K562 (cell line): ENCODE measurements around the gene TAF11L12. TPM values are rescaled to one million over a fixed set of nuclear protein-coding genes. Genes with fewer than 3 reads are reported as not detected.
"Not testable (repeated sequence)": the region's sequence is repeated elsewhere in the genome, so short reads cannot be mapped to it uniquely, and the experiment has no call there.

Source experiments
- ATAC-seq: fragments of 200-7000 bp; cut with Tn5 transposase; 3 replicates; pipeline ENCODE4 v1.9.1; 2020; ENCODE audit warnings: moderate library complexity
- BruUV-seq: library from RNA; stranded (reverse); fragments of 400-500 nt; replicated peaks from 2 replicates; lab custom pipeline; 2021; lab: Mats Ljungman, UMichigan
- CTCF ChIA-PET: fragments of 300-600 bp; formaldehyde crosslinking; extraction: SDS; loops from one replicate; lab custom pipeline; 2021; ENCODE audit warnings: low intra/inter-chr PET ratio; lab: Yijun Ruan, JAX
- POLR2A ChIA-PET: fragments of 300-600, 350-650 bp; sonication (Branson Sonifier 250); formaldehyde crosslinking; extraction: SDS; loops from one replicate; lab custom pipeline; 2021; ENCODE audit warnings: antibody characterized with exemption, inconsistent platforms; lab: Yijun Ruan, JAX
- DNase-seq, 4 experiments: peaks; one replicate each; pipeline versions ENCODE4 v3.0.0 to v3.0.0-alpha.2; 2011 to 2018; ENCODE audit warnings: low spot score in 3 of 4, mixed read lengths in 3 of 4; ENCODE audit errors: extremely low read depth in 1 of 4
- FAIRE-seq: peaks from 2 replicates; lab custom pipeline; 2011; peaks lifted over from hg19 to GRCh38; lab: Jason Lieb, UNC
- H2AFZ ChIP-seq: 2 replicates; pipeline ENCODE4 v1.6.0; 2011; ENCODE audit warnings: low read depth, low read length, control low read depth, inconsistent platforms
- H3K27ac ChIP-seq: fragments of 200-600 bp; 3 replicates; pipeline ENCODE4 v1.8.0; 2011; ENCODE audit warnings: low read depth, mild to moderate bottlenecking, control low read depth, inconsistent platforms, low read length, moderate library complexity, mixed read lengths; ENCODE audit errors: extremely low read depth
- H3K27me3 ChIP-seq, 2 experiments: fragments of 300-600 bp in 1 of 2; 2 replicates in 1 of 2; 3 replicates in 1 of 2; pipeline versions ENCODE4 v1.6.0 to v1.8.0; 2011; ENCODE audit warnings: inconsistent platforms in 2 of 2, low read length in 2 of 2, mild to moderate bottlenecking in 1 of 2, mixed read lengths in 1 of 2, moderate library complexity in 1 of 2; ENCODE audit not compliant: control insufficient read depth in 2 of 2, insufficient read depth in 2 of 2
- H3K36me3 ChIP-seq: fragments of 300-600 bp; 3 replicates; pipeline ENCODE4 v1.8.0; 2011; ENCODE audit warnings: mild to moderate bottlenecking, low read length, inconsistent platforms; ENCODE audit not compliant: control insufficient read depth, insufficient read depth
- H3K4me1 ChIP-seq, 2 experiments: fragments of 200-600 bp in 1 of 2; replicated peaks in 1 of 2; 2 replicates in 1 of 2; 3 replicates in 1 of 2; pipeline versions ENCODE4 v1.5.1 to v1.8.0; 2011; ENCODE audit warnings: inconsistent platforms in 2 of 2, low read length in 2 of 2, mild to moderate bottlenecking in 1 of 2, mixed read lengths in 1 of 2, moderate library complexity in 1 of 2; ENCODE audit not compliant: control insufficient read depth in 2 of 2, insufficient read depth in 2 of 2
- H3K4me2 ChIP-seq: 2 replicates; pipeline ENCODE4 v1.6.1; 2011; ENCODE audit warnings: low read length, control low read depth, inconsistent platforms, mixed read lengths; ENCODE audit not compliant: insufficient read depth
- H3K4me3 ChIP-seq: fragments of 200-600 bp; sonication (generic), shearing (Covaris generic); 2 replicates; pipeline ENCODE4 v1.5.1; 2016; ENCODE audit warnings: control low read depth, inconsistent platforms
- H3K79me2 ChIP-seq: fragments of 200-600 bp; 3 replicates; pipeline ENCODE4 v1.8.0; 2011; ENCODE audit warnings: low read length, inconsistent platforms; ENCODE audit not compliant: control insufficient read depth, insufficient read depth
- H3K9ac ChIP-seq, 2 experiments: 2 replicates each; pipeline versions ENCODE4 v1.6.0 to v1.6.1; 2011; ENCODE audit warnings: low read depth in 2 of 2, low read length in 2 of 2, control low read depth in 1 of 2, inconsistent platforms in 1 of 2, mild to moderate bottlenecking in 1 of 2, mixed read lengths in 1 of 2; ENCODE audit not compliant: insufficient read depth in 1 of 2
- H3K9me1 ChIP-seq: one replicate; pipeline ENCODE4 v1.6.0; 2011; ENCODE audit warnings: inconsistent platforms, mild to moderate bottlenecking, low read length, moderate library complexity; ENCODE audit not compliant: control insufficient read depth, insufficient read depth
- H3K9me3 ChIP-seq: replicated peaks from 2 replicates; pipeline ENCODE4 v1.5.1; 2011; ENCODE audit warnings: low read depth, low read length, inconsistent platforms; ENCODE audit not compliant: control insufficient read depth, insufficient read depth
- H4K20me1 ChIP-seq: replicated peaks from 2 replicates; pipeline ENCODE4 v1.6.1; 2011; ENCODE audit warnings: low read length, inconsistent platforms, mixed read lengths; ENCODE audit not compliant: control insufficient read depth, insufficient read depth
- POLR2AphosphoS2 ChIP-seq: IDR thresholded peaks from 2 replicates; pipeline ENCODE4 v1.6.1; 2012; ENCODE audit warnings: low read length, improper control_type of control experiment
- TARDBP ChIP-seq: fragments of 450-650 bp; IDR thresholded peaks from 2 replicates; pipeline ENCODE4 v1.6.1; 2016
- ZNF146 ChIP-seq: IDR thresholded peaks from one replicate; pipeline ENCODE4 v1.6.1; 2018; ENCODE audit warnings: missing compliant biosample characterization; ENCODE audit not compliant: unreplicated experiment
- WGBS: fragments of 100-300 bp; shearing (Covaris generic); methylation state at CpG from one replicate; pipeline ENCODE4 v1.1.6; 2016; ENCODE audit warnings: low coverage, mixed read lengths; ENCODE audit not compliant: insufficient coverage; ENCODE audit errors: missing lambda C conversion rate; 5-methylcytosine and 5-hydroxymethylcytosine counted together
- in situ Hi-C: fragments of 300-500 bp; cut with MboI; formaldehyde crosslinking; loops from 4 replicates; pipeline ENCODE4 v1.15.0; 2018; ENCODE audit warnings: inconsistent platforms, mixed read lengths
- intact Hi-C: fragments of 100-400 bp; cut with micrococcal nuclease; formaldehyde crosslinking; loops from 2 replicates; pipeline ENCODE4 v1.14.2; 2022
- polyA plus RNA-seq, 8 experiments: library from polyadenylated mRNA; depleted of rRNA in 4 of 8; stranded (reverse) in 5 of 8; unstranded in 3 of 8; fragments of >200 nt; fragmentation: Nextera tagmentation in 2 of 8; fragmentation: Illumina TruSeq in 1 of 8; extraction: Ambion mirVana in 2 of 8; extraction: Trizol in 1 of 8; gene quantifications; 2 replicates each; pipeline versions ENCODE4 v1.2.1 to v1.2.3, GENCODE V29; 2011 to 2014; ENCODE audit warnings: inconsistent platforms in 1 of 8, missing spikeins in 1 of 8
- total RNA-seq, 7 experiments: library from RNA; depleted of rRNA in 6 of 7; stranded (reverse); fragments of >200 nt in 6 of 7; fragmentation: Illumina TruSeq in 2 of 7; extraction: Trizol in 2 of 7; gene quantifications; 2 replicates each; pipeline versions ENCODE4 v1.2.1 to v1.2.3, GENCODE V29; 2011 to 2021; ENCODE audit warnings: low replicate concordance in 1 of 7
- TF ChIP-seq, protein P1 (sequence below): fragments of 250-450 bp; sonication (Bioruptor Pico); IDR thresholded peaks from 2 replicates; pipeline ENCODE4 v1.5.0; 2020; ENCODE audit warnings: mild to moderate bottlenecking, borderline replicate concordance

TAF11L12 gene
- total and polyA plus RNA-seq, 9 of the 15 experiments (the other 6 are each of a cell fraction or from before 2014, with no cell fraction given), result not detected

GRCh38 chr5:17604951-17605350 lies 5.2 kb upstream of the TAF11L12 start (continued):
- TF ChIP-seq, protein P1, sequence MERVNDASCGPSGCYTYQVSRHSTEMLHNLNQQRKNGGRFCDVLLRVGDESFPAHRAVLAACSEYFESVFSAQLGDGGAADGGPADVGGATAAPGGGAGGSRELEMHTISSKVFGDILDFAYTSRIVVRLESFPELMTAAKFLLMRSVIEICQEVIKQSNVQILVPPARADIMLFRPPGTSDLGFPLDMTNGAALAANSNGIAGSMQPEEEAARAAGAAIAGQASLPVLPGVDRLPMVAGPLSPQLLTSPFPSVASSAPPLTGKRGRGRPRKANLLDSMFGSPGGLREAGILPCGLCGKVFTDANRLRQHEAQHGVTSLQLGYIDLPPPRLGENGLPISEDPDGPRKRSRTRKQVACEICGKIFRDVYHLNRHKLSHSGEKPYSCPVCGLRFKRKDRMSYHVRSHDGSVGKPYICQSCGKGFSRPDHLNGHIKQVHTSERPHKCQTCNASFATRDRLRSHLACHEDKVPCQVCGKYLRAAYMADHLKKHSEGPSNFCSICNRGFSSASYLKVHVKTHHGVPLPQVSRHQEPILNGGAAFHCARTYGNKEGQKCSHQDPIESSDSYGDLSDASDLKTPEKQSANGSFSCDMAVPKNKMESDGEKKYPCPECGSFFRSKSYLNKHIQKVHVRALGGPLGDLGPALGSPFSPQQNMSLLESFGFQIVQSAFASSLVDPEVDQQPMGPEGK (CRISPR knock-in tag), result no peak
- no peak for TF ChIP-seq TARDBP
- no peak for TF ChIP-seq POLR2AphosphoS2
- TF ChIP-seq, all 486 proteins: peak for 0

GRCh38 chr5:17607461-17607860 lies 2.7 kb upstream of the TAF11L12 start:
- ATAC-seq, result not testable (repeated sequence)
- 5% methylated on average over 4 of the region's 4 CpGs for WGBS

More at GRCh38 chr5:17607461-17607860, 2.7 kb upstream of the TAF11L12 start:
- H3K9me3 ChIP-seq, DNase-seq, H3K27me3 ChIP-seq, H4K20me1 ChIP-seq, H3K27ac ChIP-seq, H3K36me3 ChIP-seq, H3K79me2 ChIP-seq, H3K9me1 ChIP-seq, H3K4me3 ChIP-seq, intact Hi-C loops, BruUV-seq, CTCF ChIA-PET, H2AFZ ChIP-seq, H3K4me2 ChIP-seq, H3K9ac ChIP-seq: not testable (repeated sequence)
- TF ChIP-seq ZNF146 (CRISPR knock-in tag), result peak; percentile 61
- TF ChIP-seq, all 486 proteins: peak for 1; not testable (repeated sequence) for 485
- FAIRE-seq, POLR2A ChIA-PET, H3K4me1 ChIP-seq: not testable (repeated sequence)
- in situ Hi-C loops, result loop anchor here (5.0 kb wide), 1 partner anchor 80 kb away; the partner anchor contains the start of genes TAF11L5 and TAF11L6
